ENCODE data around the gene ACACA. TPM values are rescaled to one million over a fixed set of nuclear protein-coding genes. Genes with fewer than 3 reads are reported as not detected.
"Not testable (repeated sequence)": the region's sequence is repeated elsewhere in the genome, so short reads cannot be mapped to it uniquely, and the experiment has no call there.

The ACACA gene
- total RNA-seq, 1 experiment from 2014 or later = 35.6 TPM

DNA sequence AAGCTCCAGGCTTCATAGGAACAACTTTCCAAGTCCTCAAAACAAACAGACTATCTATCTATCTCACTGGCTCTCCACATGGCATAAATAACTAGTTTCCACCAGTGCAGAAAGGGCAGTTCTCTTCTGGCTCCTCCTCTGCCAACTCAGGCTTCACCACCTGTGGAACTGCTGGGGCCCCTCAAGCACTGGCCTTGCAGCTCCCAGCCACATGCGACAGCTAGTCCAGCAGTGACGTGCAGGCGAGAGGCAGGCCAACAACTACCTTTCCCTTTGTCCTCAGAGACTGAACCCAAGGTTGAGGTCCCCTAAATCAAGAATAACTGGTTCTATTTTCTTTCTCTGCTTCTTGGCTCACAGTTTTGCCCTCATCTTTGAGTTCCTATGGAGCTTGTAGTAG, 320.3 kb downstream of the ACACA start:
- DNase-seq (ENCODE audit: extremely low read depth, low read depth) = no peak

DNA sequence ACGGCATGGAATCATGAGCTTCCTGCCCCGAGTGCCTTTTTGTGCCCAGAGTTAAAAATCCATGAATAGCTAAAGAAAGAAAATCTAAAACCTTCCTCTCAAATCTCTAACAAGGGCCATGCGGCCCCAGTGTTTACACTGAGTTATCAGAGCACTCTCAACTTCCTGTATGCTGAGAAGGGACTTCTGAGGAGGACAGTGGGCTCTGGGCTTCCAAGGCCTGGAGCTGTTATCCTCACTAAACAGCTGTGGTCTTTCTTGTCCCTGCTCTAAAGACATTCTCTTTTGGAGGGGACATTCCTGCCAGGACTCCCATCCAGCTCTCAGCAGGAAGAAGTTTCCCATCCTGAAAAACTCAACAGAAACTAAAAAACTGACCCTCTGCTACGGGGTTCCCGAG, 322.3 kb downstream of the ACACA start:
- DNase-seq (ENCODE audit: extremely low read depth, low read depth) = no peak

DNA sequence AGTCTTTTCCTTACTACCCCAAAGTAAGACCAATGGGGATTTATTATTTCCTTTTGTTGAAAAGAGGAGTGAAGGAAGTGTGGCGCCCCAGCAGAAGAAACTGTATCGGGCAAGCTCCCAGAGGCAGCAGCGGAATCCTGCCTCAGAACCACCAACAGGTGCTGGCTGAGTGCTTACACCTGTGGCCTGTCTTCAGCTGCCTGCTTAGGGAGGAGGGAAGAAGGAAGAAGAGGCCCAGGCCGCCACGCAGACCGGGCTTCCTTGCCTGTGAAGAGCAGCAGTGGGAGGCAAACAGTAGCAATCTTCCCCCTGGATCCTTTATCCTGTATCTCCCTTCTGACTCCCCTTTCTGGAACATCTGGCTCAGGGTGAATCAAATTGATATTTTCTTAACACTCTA, 323.2 kb downstream of the ACACA start:
- DNase-seq (ENCODE audit: extremely low read depth, low read depth) = no peak

DNA sequence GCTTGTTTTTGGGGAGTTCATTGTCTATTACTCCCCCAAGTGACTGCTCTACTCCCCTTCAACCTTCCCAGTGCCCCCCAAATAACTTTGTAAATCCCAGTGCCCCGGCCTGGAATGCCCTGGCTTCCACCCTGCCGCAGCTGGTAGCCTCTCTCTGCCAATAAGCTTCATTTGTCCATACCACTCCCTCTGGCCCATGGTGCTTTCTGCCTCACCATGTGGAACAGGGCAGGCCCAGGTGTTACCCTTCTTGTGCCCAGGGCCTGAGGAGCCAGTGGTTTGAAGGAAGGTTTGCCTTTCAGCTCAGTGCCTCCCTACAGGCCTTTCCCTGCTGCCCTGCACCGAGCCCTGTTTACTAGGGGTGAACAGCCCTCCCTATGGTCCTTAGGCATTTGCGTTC, 323.7 kb downstream of the ACACA start:
- no peak for DNase-seq (ENCODE audit: extremely low read depth, low read depth)

DNA sequence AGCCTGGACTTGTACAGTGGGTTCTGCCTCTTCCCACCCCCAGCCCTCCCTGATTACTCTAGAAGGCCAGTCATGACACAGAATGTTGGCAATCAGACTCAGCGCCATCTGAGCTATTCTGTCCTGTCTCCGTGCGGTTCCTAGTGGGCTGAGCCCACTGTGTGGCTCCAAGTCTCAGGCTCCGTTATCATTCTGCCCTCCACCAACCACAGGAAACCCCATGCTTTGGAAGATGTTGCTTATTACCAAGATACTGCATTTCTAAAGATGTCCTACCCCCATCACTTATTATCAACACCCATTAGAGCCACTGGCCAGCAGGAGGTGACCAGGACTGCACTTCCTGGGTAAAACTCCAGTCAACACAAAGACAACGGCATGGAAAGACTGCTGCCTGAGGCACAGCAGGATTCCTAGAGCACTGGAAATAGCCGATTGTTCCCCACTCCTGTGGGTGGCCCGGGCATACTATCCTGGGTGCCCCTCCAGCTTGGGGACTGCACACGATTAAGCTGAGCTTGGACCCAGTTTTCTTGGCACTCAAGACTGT, 324.2 kb downstream of the ACACA start:
- no peak for DNase-seq (ENCODE audit: extremely low read depth, low read depth)

DNA sequence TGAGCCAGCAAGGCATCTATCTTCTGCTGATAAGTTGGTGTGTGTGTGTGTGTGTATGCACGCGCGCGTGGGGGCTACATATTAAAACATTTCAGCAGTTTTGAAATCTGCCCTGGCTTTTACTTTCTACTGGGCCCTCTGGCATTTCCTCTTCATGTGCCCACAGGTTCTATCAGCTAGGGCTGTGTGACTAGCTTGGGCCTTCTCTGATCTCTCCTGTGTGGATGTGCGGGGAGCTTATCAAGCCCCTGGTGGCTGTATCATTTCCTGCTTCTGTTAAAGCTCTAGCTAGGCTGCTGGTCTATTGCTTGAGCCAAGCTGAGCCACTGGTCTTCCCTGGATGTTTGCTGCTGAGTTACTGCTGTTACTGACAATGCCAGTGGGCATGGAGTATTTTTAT, 325.3 kb downstream of the ACACA start:
- DNase-seq (ENCODE audit: extremely low read depth, low read depth) = no peak

DNA sequence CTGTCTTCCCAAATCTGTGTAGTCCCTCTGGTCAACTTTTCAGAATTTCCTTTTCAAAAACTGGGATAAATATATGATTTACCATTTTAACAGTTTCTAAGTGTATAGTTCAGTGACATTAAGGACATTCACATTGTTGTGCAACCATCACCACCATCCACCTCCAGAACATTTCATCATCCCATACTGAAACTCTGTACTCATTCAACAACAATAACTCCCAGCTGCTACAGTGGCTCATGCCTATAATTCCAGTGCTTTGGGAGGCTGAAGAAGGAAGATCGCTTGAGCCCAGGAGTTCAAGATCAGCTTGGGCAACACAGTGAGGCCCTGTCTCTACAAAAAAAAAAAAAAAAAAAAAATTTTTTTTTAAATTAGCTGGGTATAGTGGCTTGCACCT, 326.9 kb downstream of the ACACA start:
- no peak for DNase-seq (ENCODE audit: extremely low read depth, low read depth)

DNA sequence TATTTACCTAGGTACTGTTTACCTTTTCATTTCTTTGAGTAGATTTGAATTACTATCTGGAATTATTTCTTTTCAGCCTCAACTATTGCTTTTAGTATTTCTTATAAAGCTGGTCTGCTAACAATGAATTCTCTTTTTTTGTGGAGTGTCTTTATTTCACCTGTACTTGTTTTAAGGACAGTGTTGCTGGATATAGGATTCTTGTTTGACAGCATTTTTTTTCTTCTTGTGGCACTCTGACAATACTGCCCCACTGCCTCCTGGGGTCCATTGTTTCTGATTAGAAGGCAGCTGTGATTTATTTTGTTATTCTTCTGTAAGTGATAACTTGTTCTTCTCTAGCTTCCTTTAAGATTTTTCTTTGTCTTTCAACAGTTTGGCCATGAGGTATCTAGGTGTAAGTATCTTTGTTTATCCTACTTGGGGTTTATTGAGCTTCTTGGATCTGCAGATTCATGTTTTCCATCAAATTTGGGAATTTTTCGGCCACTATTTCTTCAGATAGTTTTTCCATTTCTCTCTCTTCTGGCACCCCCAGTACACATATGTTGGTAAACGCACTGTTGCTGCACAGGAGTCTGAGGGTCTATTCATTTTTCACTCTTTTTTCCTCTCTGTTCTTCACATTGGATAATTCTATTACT, 327.4 kb downstream of the ACACA start:
- no peak for DNase-seq (ENCODE audit: extremely low read depth, low read depth)

DNA sequence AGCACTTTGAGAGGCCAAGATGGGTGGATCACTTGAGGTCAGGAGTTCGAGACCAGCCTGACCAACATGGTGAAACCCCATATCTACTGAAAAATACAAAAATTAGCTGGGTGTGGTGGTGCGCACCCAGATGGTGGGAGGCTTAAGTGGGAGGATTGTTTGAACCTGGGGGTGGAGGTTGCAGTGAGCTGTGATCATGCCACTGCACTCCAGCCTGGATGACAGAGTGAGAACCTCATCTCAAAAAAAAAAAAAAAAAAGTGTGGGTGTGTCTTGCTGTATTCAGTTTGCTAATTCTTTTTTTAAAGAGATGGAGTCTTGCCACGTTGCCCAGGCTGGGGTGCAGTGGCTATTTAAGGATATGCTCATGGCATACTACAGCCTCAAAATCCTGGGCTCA, 333.2 kb downstream of the ACACA start:
- DNase-seq (ENCODE audit: extremely low read depth, low read depth) = not testable (repeated sequence)

DNA sequence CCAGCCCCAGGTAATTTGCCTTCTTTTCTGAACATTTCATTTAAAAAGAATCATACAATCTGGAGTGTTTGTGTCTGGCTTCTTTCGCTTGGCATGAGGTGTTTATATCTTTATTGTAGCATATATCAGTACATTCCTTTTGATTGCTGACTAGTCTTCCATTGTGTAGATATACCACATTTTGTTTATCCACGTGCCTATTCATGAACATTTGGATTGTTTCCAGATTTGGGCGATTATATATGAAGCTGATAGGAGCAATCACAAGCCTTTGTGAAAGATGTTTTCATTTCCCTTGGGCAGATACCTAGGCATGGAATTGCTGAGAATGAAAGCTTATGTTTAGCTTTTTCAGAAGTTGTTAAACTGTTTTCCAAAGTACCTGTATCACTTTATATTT, 337.5 kb downstream of the ACACA start:
- no peak for DNase-seq (ENCODE audit: extremely low read depth, low read depth)

DNA sequence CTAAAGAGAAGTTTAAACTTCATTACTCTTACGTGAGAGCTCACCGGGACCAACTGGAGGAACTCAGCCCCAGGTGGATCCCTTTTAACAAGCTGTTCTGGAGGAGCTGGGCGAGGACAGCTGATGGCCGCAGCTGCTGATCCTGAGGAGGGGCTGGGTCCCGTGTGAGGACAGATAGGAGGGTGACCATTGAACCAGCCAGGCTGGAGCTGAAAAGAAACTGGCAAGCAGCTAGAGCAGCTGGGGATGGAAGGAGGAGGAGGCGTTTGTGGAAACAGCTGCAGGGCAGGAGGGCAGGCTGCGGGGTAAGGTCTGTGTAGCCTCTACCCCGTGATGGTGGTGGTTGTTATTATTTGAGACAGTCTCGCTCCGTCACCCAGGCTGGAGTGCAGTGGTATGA, 338.4 kb downstream of the ACACA start:
- DNase-seq (ENCODE audit: extremely low read depth, low read depth) = no peak

DNA sequence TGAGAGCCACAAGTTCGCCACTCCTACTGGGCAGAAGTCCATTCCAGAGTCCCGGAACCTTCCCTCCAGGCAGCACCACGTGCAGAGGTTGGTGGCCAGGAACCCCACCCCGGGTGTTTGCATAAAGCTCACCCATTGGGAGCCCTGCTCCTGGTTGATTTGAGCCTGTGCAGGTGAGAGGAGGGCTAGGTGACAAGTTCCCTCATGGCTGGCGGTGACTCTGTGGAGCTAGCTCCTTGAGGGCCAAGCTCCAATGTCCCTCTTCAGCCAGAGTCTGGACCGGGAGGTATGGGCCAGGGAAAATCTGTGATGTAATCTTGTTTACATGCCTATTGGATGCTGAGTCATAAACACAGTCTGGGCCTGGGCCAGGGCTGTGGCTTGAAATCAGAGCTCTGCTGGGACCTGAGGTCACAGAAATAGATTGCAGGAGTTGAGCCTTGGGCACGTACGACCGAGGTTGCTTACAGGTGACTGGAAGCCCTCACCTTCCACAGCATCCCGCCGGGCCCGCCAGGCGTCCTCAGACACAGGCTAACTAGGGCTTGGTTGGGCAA, 339.0 kb downstream of the ACACA start:
- peak; percentile 83 for DNase-seq (ENCODE audit: extremely low read depth, low read depth)

DNA sequence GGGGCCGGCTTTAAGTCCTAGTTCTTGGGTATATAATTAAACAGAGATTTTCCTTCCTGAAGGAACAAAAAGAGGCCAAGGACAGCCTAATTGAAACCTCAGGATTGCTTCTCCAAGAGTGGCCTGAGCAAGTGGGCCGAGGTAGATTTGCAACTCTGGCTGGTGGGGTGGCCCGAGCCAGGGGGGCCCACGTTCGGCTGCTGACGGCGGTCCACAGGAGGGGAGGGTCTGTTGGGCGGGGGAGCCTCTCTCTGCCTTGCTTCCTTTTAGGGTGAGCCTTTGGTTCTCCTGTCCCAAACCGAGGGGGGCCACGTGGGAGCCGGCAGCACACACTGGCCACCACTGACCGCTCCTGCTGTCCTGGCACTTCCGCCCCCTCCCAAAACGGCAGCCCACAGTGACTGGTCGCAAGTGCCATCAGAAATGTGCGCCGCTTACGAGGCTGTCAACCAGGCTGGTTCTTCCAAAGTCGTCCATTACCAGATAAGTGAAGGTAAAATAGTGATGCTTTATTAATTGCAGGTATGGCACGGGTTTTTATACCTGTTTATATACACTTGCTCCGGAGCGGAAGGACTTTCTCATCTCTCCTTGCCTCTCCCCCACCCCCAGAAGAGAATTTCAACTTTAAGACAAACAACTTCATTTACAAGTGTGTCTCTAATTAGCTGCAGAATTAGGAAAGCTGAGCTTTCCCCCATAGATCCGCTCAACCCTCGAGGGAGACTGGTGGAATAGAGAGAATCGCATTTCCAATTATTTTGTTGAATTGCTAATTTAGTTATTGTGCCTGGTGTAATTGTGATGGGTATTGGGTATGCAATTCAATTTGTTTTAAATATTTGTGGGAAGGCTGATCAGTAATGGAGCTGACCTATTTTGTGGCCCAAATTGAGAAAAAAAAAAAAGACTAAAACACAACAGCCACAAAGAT, 340.0 kb downstream of the ACACA start:
- no peak for DNase-seq (ENCODE audit: extremely low read depth, low read depth)

DNA sequence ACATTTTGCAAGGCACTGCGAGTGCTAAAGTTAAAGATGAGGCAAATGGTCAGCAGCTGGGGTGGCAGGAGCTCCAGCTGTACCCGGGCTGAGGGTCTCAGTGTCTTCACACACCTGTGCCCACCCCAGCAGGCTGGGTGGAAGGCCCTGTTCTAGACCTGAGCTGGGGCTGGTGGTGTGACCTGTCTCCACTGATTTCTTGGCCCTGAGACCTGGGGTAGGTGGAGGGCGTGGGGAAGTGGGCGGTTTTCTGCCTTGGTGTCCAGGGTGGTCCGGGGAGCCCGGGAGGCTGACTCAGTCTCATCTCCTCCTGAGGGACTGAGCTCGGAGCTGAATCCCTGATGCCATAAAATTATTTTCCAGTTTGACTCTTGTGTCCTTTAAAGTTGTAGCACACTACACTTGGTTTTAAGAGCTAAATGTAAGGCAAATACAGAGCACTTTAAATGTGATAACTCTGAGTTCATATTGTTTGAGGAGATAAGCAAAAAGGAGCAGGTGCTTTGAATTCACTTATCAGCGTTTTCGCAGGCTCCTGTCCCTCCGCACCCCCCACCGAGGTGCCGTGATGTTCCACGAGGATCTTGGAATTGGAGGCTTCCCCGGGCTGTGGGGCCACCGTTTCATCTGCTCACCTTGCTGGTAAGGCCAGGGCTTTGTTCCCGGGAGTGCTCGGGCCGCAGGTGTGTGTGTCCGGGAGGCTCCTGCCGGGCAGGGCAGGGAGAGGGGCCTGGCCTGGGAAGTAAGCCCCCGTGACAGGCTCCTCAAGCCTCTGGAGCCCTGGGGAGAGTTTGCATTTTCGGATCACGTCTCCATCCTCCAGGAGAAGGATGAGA, 340.9 kb downstream of the ACACA start:
- no peak for DNase-seq (ENCODE audit: extremely low read depth, low read depth)

DNA sequence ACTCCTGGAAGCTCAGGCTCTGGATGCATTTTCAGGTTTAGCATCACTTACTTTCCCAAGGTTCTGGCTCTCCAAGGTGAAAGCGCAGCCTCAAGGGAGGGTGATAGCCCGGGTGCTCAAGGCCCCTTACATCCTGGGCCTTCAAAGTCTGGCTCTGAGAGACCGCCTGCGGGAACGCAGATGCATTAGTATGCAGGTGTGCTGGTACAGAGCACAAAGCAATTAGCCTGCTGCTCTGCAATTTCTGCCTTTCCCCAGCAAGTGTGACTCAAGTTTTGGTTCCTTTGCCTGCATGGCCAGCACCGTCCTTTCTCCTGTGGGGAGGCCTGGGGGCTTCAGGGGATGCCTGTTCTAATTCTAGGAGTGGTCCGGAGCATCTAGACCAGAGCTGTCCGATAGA, 341.7 kb downstream of the ACACA start:
- no peak for DNase-seq (ENCODE audit: extremely low read depth, low read depth)

DNA sequence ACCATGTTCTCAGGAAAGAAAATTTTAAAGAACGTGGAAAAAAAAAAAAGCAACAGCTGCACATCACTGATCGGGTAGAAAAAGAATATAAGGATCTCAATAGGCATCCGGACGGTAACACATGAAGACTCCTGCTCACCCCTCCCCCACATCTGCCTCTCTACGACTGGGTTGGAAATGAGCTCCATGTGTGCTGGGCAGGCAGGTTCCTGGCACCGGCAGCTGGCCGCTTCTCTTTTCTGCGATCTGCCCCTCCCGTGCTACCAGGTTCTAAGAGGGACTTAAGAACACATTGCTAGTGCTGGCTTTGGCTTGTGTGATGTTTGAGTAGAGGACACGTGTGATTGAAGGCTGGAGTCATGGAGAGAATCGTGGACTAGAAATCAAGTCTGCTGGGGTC, 342.4 kb downstream of the ACACA start:
- no peak for DNase-seq (ENCODE audit: extremely low read depth, low read depth)

DNA sequence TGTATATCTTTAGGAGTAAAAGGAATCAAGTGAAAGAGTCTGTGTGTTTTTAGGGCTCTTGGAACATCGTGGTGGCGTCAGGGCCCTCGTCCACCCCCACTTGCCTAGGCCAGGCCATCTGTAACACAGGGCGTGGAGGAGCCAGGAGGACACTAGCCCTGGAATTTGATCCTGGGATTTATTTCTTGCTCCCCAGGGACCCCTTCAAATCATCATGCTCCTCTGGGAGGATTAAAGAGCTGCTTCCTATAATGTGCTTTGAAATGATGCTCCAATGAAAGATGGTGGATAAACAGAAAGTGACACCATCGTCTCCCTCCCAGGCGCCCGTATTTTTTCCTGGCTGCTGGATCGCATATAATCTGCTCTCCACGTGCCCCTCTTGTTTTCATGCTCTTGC, 344.6 kb downstream of the ACACA start:
- no peak for DNase-seq (ENCODE audit: extremely low read depth, low read depth)

DNA sequence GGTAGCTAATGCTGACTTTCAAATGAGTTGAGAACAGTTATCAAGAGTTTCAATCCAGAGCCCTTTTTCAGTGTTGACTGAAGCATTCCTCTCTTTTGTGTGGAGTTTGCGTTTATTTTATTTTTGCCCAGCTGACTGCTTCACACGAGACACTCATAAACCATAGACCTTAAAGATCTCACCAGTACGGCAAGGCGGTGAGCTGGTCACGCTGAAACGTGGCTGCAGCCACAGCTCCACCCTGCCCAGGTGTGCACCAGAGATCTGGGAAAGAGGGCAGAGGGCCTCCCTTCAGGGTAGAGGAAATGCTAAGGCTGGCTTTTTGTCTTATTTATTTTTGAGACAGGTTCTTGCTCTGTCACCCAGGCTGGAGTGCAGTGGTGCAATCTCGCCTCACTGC, 345.7 kb downstream of the ACACA start:
- DNase-seq (ENCODE audit: extremely low read depth, low read depth) = no peak

DNA sequence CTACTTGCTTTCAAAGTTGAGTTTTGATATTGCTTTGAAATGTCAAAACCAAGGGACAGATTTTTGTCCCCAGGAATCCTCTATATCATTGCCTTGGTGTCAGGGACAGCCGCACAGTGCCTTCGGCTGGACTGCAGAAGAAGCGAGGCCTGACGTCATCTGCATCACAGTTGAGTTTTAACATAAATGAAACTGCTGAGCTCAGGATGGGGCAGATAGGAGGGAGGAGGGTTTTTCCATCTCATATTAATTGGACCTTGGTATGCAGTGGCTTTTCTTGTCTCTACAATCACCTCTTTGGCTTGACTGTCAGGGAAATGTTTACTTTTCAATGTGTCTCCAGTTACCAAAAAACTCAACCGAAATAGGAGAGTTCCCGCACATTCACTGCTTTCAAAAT, 346.5 kb downstream of the ACACA start:
- no peak for DNase-seq (ENCODE audit: extremely low read depth, low read depth)

DNA sequence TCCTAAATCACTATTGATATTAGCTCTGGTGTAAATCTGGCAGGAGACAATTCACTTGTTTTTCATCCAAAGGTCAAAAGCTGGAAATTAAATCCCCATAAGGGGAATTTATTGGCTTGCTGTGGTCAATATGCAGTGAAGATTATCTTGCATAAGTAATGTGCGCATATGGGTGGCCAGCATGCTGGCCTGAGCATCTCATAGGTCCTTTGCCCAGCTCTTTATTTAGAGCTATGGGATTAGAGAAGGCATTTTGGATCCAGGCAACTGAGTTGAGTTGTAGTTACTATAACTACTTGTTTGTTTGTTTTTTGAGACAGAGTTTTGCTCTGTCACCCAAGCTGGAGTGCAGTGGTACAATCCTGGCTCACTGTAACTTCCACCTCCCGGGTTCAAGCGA, 347.1 kb downstream of the ACACA start:
- DNase-seq (ENCODE audit: extremely low read depth, low read depth) = no peak

DNA sequence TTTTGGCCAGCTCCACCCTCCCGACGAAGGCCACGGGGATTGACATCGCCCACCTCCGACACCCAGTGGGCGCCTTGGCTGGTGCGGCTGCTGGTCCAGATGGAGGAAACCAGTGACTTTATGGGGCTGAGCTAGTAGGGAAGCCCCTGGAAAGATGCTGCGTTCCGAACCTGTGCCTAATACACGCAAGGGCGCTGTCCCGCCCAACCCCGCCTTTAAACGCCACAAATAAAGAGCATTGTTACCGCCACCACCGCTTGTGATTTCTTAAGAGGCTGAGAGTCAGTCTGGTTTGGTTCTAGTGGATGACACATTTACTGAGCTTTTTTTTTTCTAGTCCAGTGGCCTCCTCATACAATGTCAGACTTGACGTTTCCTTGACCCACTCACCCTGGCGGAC, 350.0 kb downstream of the ACACA start:
- DNase-seq (ENCODE audit: extremely low read depth, low read depth) = no peak

Measured in NCI-H460 (cell line).